PC-3 (cell line): ENCODE results near the gene TM9SF1. TPM values are rescaled to one million over a fixed set of nuclear protein-coding genes. Genes with fewer than 3 reads are reported as not detected.

Experiments
- ATAC-seq: fragments of 200-7000 bp; cut with Tn5 transposase; 2 replicates; pipeline ENCODE4 v1.9.1; 2020; ENCODE audit warnings: mild to moderate bottlenecking, moderate library complexity
- BruUV-seq: library from RNA; stranded (reverse); fragments of 400-500 nt; replicated peaks from 2 replicates; lab custom pipeline; 2021; lab: Mats Ljungman, UMichigan
- CTCF ChIA-PET: fragments of 300-600 bp; sonication (Branson Sonifier 250); formaldehyde crosslinking; loops from one replicate; lab custom pipeline; 2022; ENCODE audit warnings: antibody characterized with exemption; lab: Charles Lee
- POLR2A ChIA-PET: fragments of 300-600 bp; sonication (Branson Sonifier 250); formaldehyde crosslinking; loops from one replicate; lab custom pipeline; 2022; ENCODE audit warnings: antibody characterized with exemption; ENCODE audit not compliant: unreplicated experiment; lab: Charles Lee
- DNase-seq: peaks from one replicate; pipeline ENCODE4 v3.0.0-alpha.2; 2015
- H2AFZ ChIP-seq: fragments of 300-600 bp; sonication (generic); 2 replicates; pipeline ENCODE4 v1.6.0; 2016; ENCODE audit warnings: antibody characterized with exemption, low read length
- H3F3A ChIP-seq: fragments of 300-600 bp; sonication (generic); one replicate; pipeline ENCODE4 v1.6.0; 2017; ENCODE audit warnings: antibody characterized with exemption, low read length, control low read depth, mild to moderate bottlenecking; ENCODE audit not compliant: unreplicated experiment
- H3K27ac ChIP-seq: fragments of 300-600 bp; sonication (generic); 2 replicates; pipeline ENCODE4 v1.5.1; 2016; ENCODE audit warnings: mild to moderate bottlenecking, low read length
- H3K27me3 ChIP-seq: fragments of 300-600 bp; sonication (generic); 2 replicates; pipeline ENCODE4 v1.6.1; 2016; ENCODE audit warnings: low read length, mixed read lengths
- H3K36me3 ChIP-seq: fragments of 300-600 bp; sonication (generic); 2 replicates; pipeline ENCODE4 v1.6.1; 2016; ENCODE audit warnings: low read depth, mixed run types, low read length, mixed read lengths
- H3K4me1 ChIP-seq: fragments of 300-600 bp; sonication (generic); 2 replicates; pipeline ENCODE4 v1.5.1; 2016; ENCODE audit warnings: low read length; ENCODE audit not compliant: insufficient read depth
- H3K4me2 ChIP-seq: fragments of 300-600 bp; sonication (generic); 2 replicates; pipeline ENCODE4 v1.6.0; 2016; ENCODE audit warnings: low read length
- H3K4me3 ChIP-seq: fragments of 300-600 bp; sonication (generic); 2 replicates; pipeline ENCODE4 v1.5.1; 2016; ENCODE audit warnings: mild to moderate bottlenecking, low read length, mixed read lengths
- H3K79me2 ChIP-seq: fragments of 300-600 bp; sonication (generic); 2 replicates; pipeline ENCODE4 v1.6.1; 2017; ENCODE audit warnings: low read length, mixed read lengths
- H3K9ac ChIP-seq: fragments of 300-600 bp; sonication (generic); 2 replicates; pipeline ENCODE4 v1.6.0; 2016; ENCODE audit warnings: mild to moderate bottlenecking, low read length
- H3K9me2 ChIP-seq: fragments of 300-600 bp; sonication (generic); replicated peaks from 2 replicates; pipeline ENCODE4 v1.6.1; 2016; ENCODE audit warnings: mixed run types, low read length, mixed read lengths
- H3K9me3 ChIP-seq: fragments of 300-600 bp; sonication (generic); 2 replicates; pipeline ENCODE4 v1.6.1; 2016; ENCODE audit warnings: low read length, mixed read lengths
- H4K20me1 ChIP-seq: fragments of 300-600 bp; sonication (generic); 2 replicates; pipeline ENCODE4 v1.6.1; 2016; ENCODE audit warnings: low read length, mixed read lengths
- EZH2 ChIP-seq: fragments of 300-600 bp; sonication (generic); IDR thresholded peaks from one replicate; pipeline ENCODE4 v1.6.1; 2017; ENCODE audit warnings: antibody characterized with exemption, mild to moderate bottlenecking, low read length; ENCODE audit not compliant: unreplicated experiment
- EZH2phosphoT487 ChIP-seq: fragments of 300-600 bp; sonication (generic); IDR thresholded peaks from 2 replicates; pipeline ENCODE4 v1.6.1; 2018; ENCODE audit warnings: mild to moderate bottlenecking, antibody characterized with exemption, low read length, borderline replicate concordance
- intact Hi-C: fragments of 100-400 bp; cut with micrococcal nuclease; formaldehyde crosslinking; loops from 2 replicates; pipeline ENCODE4 v1.9.0; 2023
- total RNA-seq: library from RNA; depleted of rRNA; stranded (reverse); fragments of >200 nt; gene quantifications from 2 replicates; pipeline ENCODE4 v1.2.3, GENCODE V29; 2014
- TF ChIP-seq, protein P1 (sequence below): fragments of 300-600 bp; sonication (generic); conservative IDR thresholded peaks from 2 replicates; pipeline ENCODE4 v1.5.1; 2017; ENCODE audit warnings: antibody characterized with exemption, low read depth, mild to moderate bottlenecking, low read length

The TM9SF1 gene
- total RNA-seq, 1 experiment from 2014 or later: 52.1 TPM

DNA sequence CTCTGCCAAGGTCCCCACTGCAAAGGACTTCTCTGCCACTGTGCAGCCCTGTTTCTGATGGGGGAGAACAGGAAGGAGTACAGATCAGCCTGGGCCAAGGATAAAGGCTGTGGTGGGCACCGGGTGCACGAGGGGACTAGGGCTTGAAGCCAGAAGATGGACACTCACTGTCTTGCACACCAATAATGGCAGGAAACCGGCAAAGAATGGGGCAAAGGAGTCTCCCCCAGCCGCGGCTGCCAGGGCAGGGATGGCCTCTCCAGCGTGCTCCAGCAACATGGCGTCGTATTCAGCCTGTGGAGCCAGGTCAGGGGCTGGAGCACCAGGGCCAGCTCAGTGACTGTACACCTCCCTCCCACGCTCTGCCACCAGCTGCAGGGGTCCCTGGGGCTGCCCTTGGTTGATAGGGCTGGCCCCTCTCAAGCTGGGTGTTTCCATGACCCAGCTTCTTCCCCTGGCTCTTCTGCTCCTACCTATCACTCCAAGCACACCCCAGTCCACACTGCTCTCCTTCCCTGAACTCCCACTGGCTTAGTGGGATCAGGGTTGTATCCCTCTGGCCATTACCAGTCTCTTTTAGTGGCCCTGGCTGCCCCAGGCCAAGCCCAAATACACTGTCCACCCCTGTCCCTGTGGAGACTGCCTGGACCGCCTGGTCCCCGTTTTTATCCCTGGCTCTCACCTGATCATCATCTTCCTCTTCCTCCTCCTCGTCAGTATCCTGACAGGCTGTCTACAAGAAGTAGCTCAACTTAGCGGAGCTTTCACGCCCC, 12.9 kb downstream of the TM9SF1 start:
- Histone ChIP-seq H3K4me2 (no peak overlapping the region), H3K9me2 (no peaks in the 10 kb centered on the region), H3F3A (no peaks in the 10 kb centered on the region), H3K4me1 (peaks cover under 1% of the 10 kb centered on the region), H4K20me1 (no peaks in the 10 kb centered on the region), H2AFZ (no peak overlapping the region), H3K27me3 (no peaks in the 10 kb centered on the region), H3K36me3 (peaks cover 43% of the 10 kb centered on the region; the same call in 1 of the 2 replicates), H3K9me3 (no peaks in the 10 kb centered on the region), H3K79me2 (peaks cover 12% of the 10 kb centered on the region), H3K27ac (no peak overlapping the region), H3K4me3 (no peak overlapping the region), H3K9ac (no peak overlapping the region)
- TF ChIP-seq, protein P1, sequence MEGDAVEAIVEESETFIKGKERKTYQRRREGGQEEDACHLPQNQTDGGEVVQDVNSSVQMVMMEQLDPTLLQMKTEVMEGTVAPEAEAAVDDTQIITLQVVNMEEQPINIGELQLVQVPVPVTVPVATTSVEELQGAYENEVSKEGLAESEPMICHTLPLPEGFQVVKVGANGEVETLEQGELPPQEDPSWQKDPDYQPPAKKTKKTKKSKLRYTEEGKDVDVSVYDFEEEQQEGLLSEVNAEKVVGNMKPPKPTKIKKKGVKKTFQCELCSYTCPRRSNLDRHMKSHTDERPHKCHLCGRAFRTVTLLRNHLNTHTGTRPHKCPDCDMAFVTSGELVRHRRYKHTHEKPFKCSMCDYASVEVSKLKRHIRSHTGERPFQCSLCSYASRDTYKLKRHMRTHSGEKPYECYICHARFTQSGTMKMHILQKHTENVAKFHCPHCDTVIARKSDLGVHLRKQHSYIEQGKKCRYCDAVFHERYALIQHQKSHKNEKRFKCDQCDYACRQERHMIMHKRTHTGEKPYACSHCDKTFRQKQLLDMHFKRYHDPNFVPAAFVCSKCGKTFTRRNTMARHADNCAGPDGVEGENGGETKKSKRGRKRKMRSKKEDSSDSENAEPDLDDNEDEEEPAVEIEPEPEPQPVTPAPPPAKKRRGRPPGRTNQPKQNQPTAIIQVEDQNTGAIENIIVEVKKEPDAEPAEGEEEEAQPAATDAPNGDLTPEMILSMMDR: no peak
- no peak for TF ChIP-seq EZH2phosphoT487
- no peak for TF ChIP-seq EZH2
- ATAC-seq (no peak), DNase-seq (no peak)
- no TSS peak for BruUV-seq
- ChIA-PET CTCF (no interaction called here), POLR2A (no interaction called here)
- intact Hi-C loops: no loop called here

DNA sequence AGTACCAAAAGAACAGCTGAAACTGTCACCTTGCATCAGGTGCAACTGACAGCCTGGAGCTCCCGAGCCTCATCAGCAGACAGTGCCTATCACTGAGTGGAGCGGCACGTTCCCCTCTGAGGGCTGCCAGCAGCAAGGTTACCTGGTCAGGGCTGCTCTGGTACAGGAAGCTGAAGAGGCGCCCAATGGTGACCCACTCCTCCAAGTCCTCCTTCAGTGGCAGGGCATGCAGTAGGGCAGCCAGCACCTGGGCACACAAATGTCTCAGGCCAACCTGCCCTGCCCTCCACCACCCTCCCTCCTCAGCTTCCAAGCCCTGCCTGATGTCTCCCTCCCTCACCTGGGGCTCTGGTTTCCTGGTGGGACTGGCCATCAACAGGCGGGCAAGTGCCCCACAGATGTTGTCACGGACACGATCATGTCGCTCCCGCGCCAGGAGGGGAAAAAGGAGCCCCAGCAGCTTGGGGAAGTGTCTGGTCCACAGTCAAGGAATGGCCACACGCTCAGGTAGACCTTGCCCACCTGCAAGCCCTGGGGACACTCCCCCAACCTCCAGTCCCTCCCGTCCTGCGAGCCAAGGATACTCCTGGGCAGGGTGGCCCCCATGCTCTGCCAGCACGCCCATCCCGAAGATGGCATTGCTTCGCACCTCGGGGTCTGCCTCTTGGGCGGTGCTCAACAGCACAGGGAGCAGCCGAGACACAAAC, 13.7 kb downstream of the TM9SF1 start:
- H3K27me3 ChIP-seq: no peaks in the 10 kb centered on the region
- ATAC-seq (no peak), DNase-seq (no peak)
- POLR2A ChIA-PET: no interaction called here
- no peak overlapping the region for H3K9ac ChIP-seq
- TF ChIP-seq EZH2phosphoT487 (no peak), EZH2 (no peak)
- TF ChIP-seq, protein P1: no peak
- intact Hi-C loops: no loop called here
- no peaks in the 10 kb centered on the region for H4K20me1 ChIP-seq
- peaks cover 37% of the 10 kb centered on the region; the same call in 1 of the 2 replicates for H3K36me3 ChIP-seq
- H3K4me3 ChIP-seq: no peak overlapping the region
- H3F3A ChIP-seq: no peaks in the 10 kb centered on the region
- BruUV-seq: no TSS peak
- peaks cover 4% of the 10 kb centered on the region for H3K79me2 ChIP-seq
- no peak overlapping the region for H3K4me2 ChIP-seq
- CTCF ChIA-PET: no interaction called here
- H3K27ac ChIP-seq: no peak overlapping the region
- H3K4me1 ChIP-seq: no peaks in the 10 kb centered on the region
- H3K9me2 ChIP-seq: no peaks in the 10 kb centered on the region
- H3K9me3 ChIP-seq: no peaks in the 10 kb centered on the region
- no peak overlapping the region for H2AFZ ChIP-seq
